Keratinocyte (primary cell): ENCODE measurements around the gene TAPT1. TPM values are rescaled to one million over a fixed set of nuclear protein-coding genes. Genes with fewer than 3 reads are reported as not detected.

Source experiments
- DNase-seq: peaks from one replicate; pipeline ENCODE4 v3.0.0-alpha.2; 2011; ENCODE audit warnings: low read depth, missing footprints, low spot score
- FAIRE-seq: peaks from 2 replicates; lab custom pipeline; 2011; peaks lifted over from hg19 to GRCh38; lab: Jason Lieb, UNC
- H2AFZ ChIP-seq: 2 replicates; pipeline ENCODE4 v1.6.0; 2012; ENCODE audit warnings: low read length, control low read depth, inconsistent platforms; ENCODE audit not compliant: control insufficient read depth
- H3K27ac ChIP-seq: 2 replicates; pipeline ENCODE4 v1.5.1; 2011; ENCODE audit warnings: low read length; ENCODE audit not compliant: control insufficient read depth, insufficient read depth
- H3K27me3 ChIP-seq: 3 replicates; pipeline ENCODE4 v1.6.0; 2011; ENCODE audit warnings: low read length; ENCODE audit not compliant: control insufficient read depth, insufficient read depth; ENCODE audit errors: extremely low read depth
- H3K36me3 ChIP-seq, 2 experiments: 2 replicates in 1 of 2; 3 replicates in 1 of 2; pipeline ENCODE4 v1.5.1; 2011; ENCODE audit warnings: low read length in 2 of 2, mild to moderate bottlenecking in 1 of 2; ENCODE audit not compliant: control insufficient read depth in 2 of 2, insufficient read depth in 2 of 2; ENCODE audit errors: extremely low read depth in 1 of 2
- H3K4me1 ChIP-seq: 3 replicates; pipeline ENCODE4 v1.5.1; 2011; ENCODE audit warnings: low read length; ENCODE audit not compliant: control insufficient read depth, insufficient read depth; ENCODE audit errors: extremely low read depth
- H3K4me2 ChIP-seq: 3 replicates; pipeline ENCODE4 v1.6.0; 2011; ENCODE audit warnings: low read depth, low read length; ENCODE audit not compliant: control insufficient read depth, insufficient read depth; ENCODE audit errors: extremely low read depth
- H3K4me3 ChIP-seq, 3 experiments: fragments of 200-600 bp in 1 of 3; sonication (generic) in 1 of 3; 2 replicates in 2 of 3; 3 replicates in 1 of 3; pipeline ENCODE4 v1.5.1; 2011 to 2016; ENCODE audit warnings: low read length in 3 of 3, mild to moderate bottlenecking in 3 of 3, control low read depth in 2 of 3, inconsistent platforms in 1 of 3, low read depth in 1 of 3, mixed read lengths in 1 of 3, mixed run types in 1 of 3, moderate library complexity in 1 of 3; ENCODE audit not compliant: control insufficient read depth in 2 of 3, insufficient read depth in 2 of 3; ENCODE audit errors: extremely low read depth in 1 of 3
- H3K79me2 ChIP-seq: 2 replicates; pipeline ENCODE4 v1.6.0; 2012; ENCODE audit warnings: low read length; ENCODE audit not compliant: control insufficient read depth, insufficient read depth
- H3K9ac ChIP-seq: 3 replicates; pipeline ENCODE4 v1.6.0; 2011; ENCODE audit warnings: low read length; ENCODE audit not compliant: control insufficient read depth, insufficient read depth; ENCODE audit errors: extremely low read depth
- H3K9me1 ChIP-seq: 3 replicates; pipeline ENCODE4 v1.6.0; 2011; ENCODE audit warnings: low read length; ENCODE audit not compliant: control insufficient read depth, insufficient read depth; ENCODE audit errors: extremely low read depth
- H3K9me3 ChIP-seq: 2 replicates; pipeline ENCODE4 v1.5.1; 2012; ENCODE audit warnings: low read depth, low read length; ENCODE audit not compliant: control insufficient read depth
- H4K20me1 ChIP-seq: 3 replicates; pipeline ENCODE4 v1.6.0; 2011; ENCODE audit warnings: low read length; ENCODE audit not compliant: control insufficient read depth, insufficient read depth; ENCODE audit errors: extremely low read depth
- CTCF ChIP-seq, 3 experiments: IDR thresholded peaks in 1 of 3; conservative IDR thresholded peaks in 1 of 3; optimal IDR thresholded peaks in 1 of 3; 2 replicates in 2 of 3; 3 replicates in 1 of 3; pipeline versions ENCODE3 to v1.5.1; 2011; ENCODE audit warnings: low read length in 3 of 3, mild to moderate bottlenecking in 3 of 3, moderate library complexity in 2 of 3, control low read depth in 1 of 3, inconsistent platforms in 1 of 3; ENCODE audit not compliant: insufficient read depth in 2 of 3; ENCODE audit errors: extremely low read depth in 1 of 3
- EZH2 ChIP-seq: IDR thresholded peaks from one replicate; pipeline ENCODE4 v1.6.1; 2012; ENCODE audit warnings: inconsistent platforms, mild to moderate bottlenecking, low read length, moderate library complexity
- dilution Hi-C: fragments of 300-500 bp; cut with MboI; formaldehyde crosslinking; loops from one replicate; pipeline ENCODE4 v1.7.0; 2020; ENCODE audit warnings: low sequenced_read_pairs; ENCODE audit not compliant: extremely low pct_ligation_motif_present
- polyA plus RNA-seq, 5 experiments: library from polyadenylated mRNA; depleted of rRNA in 3 of 5; stranded (reverse) in 3 of 5; stranded (forward) in 1 of 5; unstranded in 1 of 5; fragments of >200 nt; gene quantifications; 1 replicate in 1 of 5; 2 replicates in 3 of 5; 3 replicates in 1 of 5; pipeline versions ENCODE4 v1.2.1 to v1.2.3, GENCODE V29; 2011 to 2012; ENCODE audit warnings: missing spikeins in 2 of 5, low read depth in 1 of 5, low replicate concordance in 1 of 5

The TAPT1 gene
- polyA plus RNA-seq, 1 donor (not counting 4 experiments of a cell fraction or from before 2014, with no cell fraction given): 10.7 TPM

GRCh38 chr4:16133406-16133805 lies 92.9 kb downstream of the TAPT1 start:
- Histone ChIP-seq H3K9ac (no peak overlapping the region), H3K9me1 (no peaks in the 10 kb centered on the region), H3K4me3 (no peak overlapping the region), H2AFZ (no peak overlapping the region), H3K4me2 (no peak overlapping the region), H3K27me3 (no peaks in the 10 kb centered on the region), H3K27ac (no peak overlapping the region), H3K36me3 (no peaks in the 10 kb centered on the region), H3K4me1 (no peaks in the 10 kb centered on the region), H3K79me2 (no peaks in the 10 kb centered on the region), H3K9me3 (no peaks in the 10 kb centered on the region), H4K20me1 (no peaks in the 10 kb centered on the region)
- DNase-seq: no peak
- FAIRE-seq: no peak
- dilution Hi-C loops: no loop called here
- TF ChIP-seq EZH2: no peak
- TF ChIP-seq CTCF (optimal IDR thresholded peaks at IDR 0.05 in 1 of 3, IDR thresholded peaks at IDR 0.05 in 1 of 3, conservative IDR thresholded peaks at IDR 0.05 in 1 of 3; ENCODE audit: extremely low read depth in 1 of 3, insufficient read depth in 2 of 3, low read length in 3 of 3): no peak

- Histone ChIP-seq H3K36me3 (no peaks in the 10 kb centered on the region), H3K27ac (no peak overlapping the region), H2AFZ (no peak overlapping the region), H3K4me2 (no peak overlapping the region), H3K27me3 (peaks cover 4% of the 10 kb centered on the region), H3K9ac (no peak overlapping the region), H4K20me1 (no peaks in the 10 kb centered on the region), H3K4me1 (no peaks in the 10 kb centered on the region), H3K79me2 (no peaks in the 10 kb centered on the region), H3K4me3 (no peak overlapping the region), H3K9me1 (no peaks in the 10 kb centered on the region), H3K9me3 (no peaks in the 10 kb centered on the region)
- TF ChIP-seq CTCF (optimal IDR thresholded peaks at IDR 0.05 in 1 of 3, IDR thresholded peaks at IDR 0.05 in 1 of 3, conservative IDR thresholded peaks at IDR 0.05 in 1 of 3; ENCODE audit: extremely low read depth in 1 of 3, insufficient read depth in 2 of 3, low read length in 3 of 3): no peak
- no peak for TF ChIP-seq EZH2
- FAIRE-seq: no peak
- dilution Hi-C loops: no loop called here
- no peak for DNase-seq
Observed at GRCh38 chr4:16131293-16131692, 95.0 kb downstream of the TAPT1 start.
